Effector memory CD4-positive, alpha-beta T cell (primary cell): ENCODE measurements around the gene ITPR2.

Source experiments
- DNase-seq, 3 donors: peaks; one replicate each; pipeline ENCODE4 v3.0.0-alpha.2; 2020
- H3K27ac ChIP-seq: 2 replicates; pipeline ENCODE4 v1.7.0; 2013; ENCODE audit warnings: mild to moderate bottlenecking, low read length, moderate library complexity; ENCODE audit not compliant: insufficient read depth, poor library complexity, severe bottlenecking
- H3K27me3 ChIP-seq: replicated peaks from 2 replicates; pipeline ENCODE4 v1.7.0; 2013; ENCODE audit warnings: mild to moderate bottlenecking, low read length; ENCODE audit not compliant: insufficient read depth, control insufficient read depth, poor library complexity, severe bottlenecking
- H3K36me3 ChIP-seq: 2 replicates; pipeline ENCODE4 v1.7.0; 2013; ENCODE audit warnings: mild to moderate bottlenecking, low read length, moderate library complexity; ENCODE audit not compliant: control insufficient read depth, insufficient read depth
- H3K4me1 ChIP-seq: 2 replicates; pipeline ENCODE4 v1.7.0; 2013; ENCODE audit warnings: low read length, mild to moderate bottlenecking; ENCODE audit not compliant: control insufficient read depth, insufficient read depth, poor library complexity, severe bottlenecking
- H3K4me3 ChIP-seq: 2 replicates; pipeline ENCODE4 v1.7.0; 2013; ENCODE audit warnings: low read length, low read depth, mild to moderate bottlenecking; ENCODE audit not compliant: insufficient read depth, poor library complexity, severe bottlenecking
- H3K9me3 ChIP-seq: 2 replicates; pipeline ENCODE4 v1.7.0; 2013; ENCODE audit warnings: mild to moderate bottlenecking, low read length, moderate library complexity; ENCODE audit not compliant: control insufficient read depth

Gene ITPR2

DNA sequence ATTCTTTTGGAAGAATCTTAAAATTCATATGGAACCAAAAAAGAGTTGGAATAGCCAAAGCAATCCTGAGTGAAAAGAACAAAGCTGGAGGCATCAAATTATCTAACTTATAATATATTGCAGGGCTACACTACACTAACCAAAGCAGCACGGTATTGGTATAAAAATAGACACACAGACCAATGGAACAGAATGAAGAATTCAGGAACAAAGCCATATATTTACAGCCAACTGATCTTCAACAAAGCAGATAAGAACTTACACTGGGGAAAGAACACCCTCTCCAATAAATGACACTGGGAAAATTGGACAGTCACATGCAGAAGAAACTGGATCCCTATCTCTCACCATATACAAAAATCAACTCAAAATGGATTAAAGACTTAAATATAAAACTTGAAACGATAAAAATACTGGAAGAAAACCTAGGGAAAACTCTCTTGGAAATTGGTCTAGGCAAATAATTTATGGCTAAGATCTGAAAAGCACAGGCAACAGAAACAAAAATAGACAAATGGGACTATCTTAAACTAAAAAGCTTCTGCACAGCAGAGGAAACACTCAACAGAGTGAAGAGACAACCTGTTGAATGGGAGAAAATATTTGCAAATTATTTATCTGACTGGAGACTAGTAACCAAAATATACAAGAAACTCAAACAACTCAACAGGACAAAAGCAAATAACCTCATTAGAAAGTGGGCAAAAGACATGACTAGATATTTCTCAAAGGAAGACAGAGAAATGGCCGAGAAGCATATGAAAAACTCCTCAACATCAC lies 286.3 kb downstream of the ITPR2 start:
- Histone ChIP-seq H3K27ac (no peak overlapping the region), H3K9me3 (no peaks in the 10 kb centered on the region), H3K36me3 (peaks cover 6% of the 10 kb centered on the region), H3K4me3 (no peak overlapping the region), H3K27me3 (no peaks in the 10 kb centered on the region), H3K4me1 (no peaks in the 10 kb centered on the region)
- no peak for DNase-seq

DNA sequence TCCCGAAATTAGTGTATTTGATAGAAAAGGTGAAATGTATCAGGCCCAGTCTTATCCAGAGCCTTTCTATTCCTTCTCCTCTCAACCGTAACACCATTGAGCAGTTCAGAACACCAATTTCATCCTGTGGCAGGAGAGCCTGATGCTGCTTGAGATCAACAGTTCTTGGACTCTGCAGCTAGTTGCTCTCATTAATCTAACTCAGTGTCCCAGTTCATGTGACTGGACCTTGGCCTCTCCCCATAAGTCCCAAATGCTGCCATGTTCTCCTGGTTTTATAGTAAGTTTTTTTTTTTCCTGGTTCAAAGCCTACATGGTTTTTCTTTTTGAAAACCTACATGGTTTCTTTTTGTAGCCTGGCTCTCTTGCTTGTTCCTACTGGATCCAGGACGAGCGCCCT lies 293.9 kb downstream of the ITPR2 start:
- Histone ChIP-seq H3K4me3 (no peak overlapping the region), H3K4me1 (no peaks in the 10 kb centered on the region), H3K36me3 (no peaks in the 10 kb centered on the region), H3K9me3 (no peaks in the 10 kb centered on the region), H3K27ac (no peak overlapping the region), H3K27me3 (no peaks in the 10 kb centered on the region)
- DNase-seq, result no peak

DNA sequence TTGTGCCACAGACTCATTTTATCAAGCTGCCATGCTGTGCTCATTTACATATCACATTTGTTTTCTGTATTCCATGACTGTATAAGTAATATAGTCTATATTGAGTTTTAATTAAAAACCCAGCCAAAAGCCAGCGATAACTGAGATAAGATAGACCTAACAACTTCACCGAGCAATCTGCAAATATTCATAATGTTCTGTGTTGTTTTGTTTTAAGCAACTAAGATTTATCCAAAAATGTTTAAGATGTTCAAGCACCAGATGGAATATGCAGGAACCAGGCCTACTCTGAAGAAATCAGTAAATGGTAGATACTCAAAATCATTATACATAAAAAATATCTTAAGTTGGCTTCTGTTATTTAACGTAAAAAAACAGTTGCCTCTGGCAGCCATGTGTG lies 295.3 kb downstream of the ITPR2 start:
- DNase-seq, result no peak
- no peaks in the 10 kb centered on the region for H3K9me3 ChIP-seq

DNA sequence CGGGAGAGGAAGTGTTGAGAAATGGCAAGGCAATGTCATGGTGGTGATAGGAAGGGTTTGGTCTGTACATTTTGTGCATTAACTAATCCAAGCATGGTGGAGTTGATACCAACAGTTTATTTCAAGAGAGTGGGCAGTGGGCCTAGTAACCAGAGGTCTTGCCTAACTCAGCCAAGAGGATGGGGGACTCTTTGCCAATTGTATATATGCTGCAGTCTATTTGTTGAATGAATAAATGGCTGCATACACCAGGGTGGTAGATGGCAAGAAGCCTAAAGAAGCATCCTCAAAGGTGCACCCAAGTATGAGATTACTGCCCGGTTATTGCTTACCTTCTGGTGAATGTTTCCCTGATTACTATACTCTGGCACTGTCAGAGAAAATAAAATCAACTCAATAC lies 295.9 kb downstream of the ITPR2 start:
- no peak for DNase-seq

More for the DNA sequence above, 295.3 kb downstream of the ITPR2 start:
- Histone ChIP-seq H3K27me3 (no peaks in the 10 kb centered on the region), H3K27ac (no peak overlapping the region), H3K36me3 (no peaks in the 10 kb centered on the region), H3K4me3 (no peak overlapping the region), H3K4me1 (no peaks in the 10 kb centered on the region)

DNA sequence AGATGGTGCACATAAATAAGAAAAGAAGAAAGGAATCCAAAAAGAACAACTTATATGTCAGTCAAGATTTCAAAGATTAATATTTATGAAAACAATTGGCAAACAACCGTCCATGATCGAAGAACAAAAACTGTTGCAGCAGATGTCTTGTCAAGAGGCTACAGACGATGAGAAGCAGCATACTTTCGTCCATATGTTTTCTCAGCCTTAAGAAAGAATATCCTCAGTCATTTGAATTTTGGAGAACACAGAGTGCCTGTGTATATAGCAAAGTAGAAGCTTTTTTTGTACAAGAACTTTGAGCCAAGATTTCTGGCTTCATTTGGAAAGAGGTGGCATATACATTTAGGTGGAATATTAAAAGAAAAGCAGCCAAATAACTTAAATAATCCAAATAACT lies 297.2 kb downstream of the ITPR2 start:
- Histone ChIP-seq H3K27ac (no peak overlapping the region), H3K9me3 (no peaks in the 10 kb centered on the region), H3K4me3 (no peak overlapping the region), H3K27me3 (no peaks in the 10 kb centered on the region), H3K36me3 (no peaks in the 10 kb centered on the region), H3K4me1 (no peaks in the 10 kb centered on the region)
- no peak for DNase-seq

More for the DNA sequence above, 295.9 kb downstream of the ITPR2 start:
- H3K9me3 ChIP-seq, result no peaks in the 10 kb centered on the region
- no peaks in the 10 kb centered on the region for H3K4me1 ChIP-seq
- no peaks in the 10 kb centered on the region for H3K27me3 ChIP-seq
- H3K4me3 ChIP-seq, result no peak overlapping the region
- no peak overlapping the region for H3K27ac ChIP-seq
- no peaks in the 10 kb centered on the region for H3K36me3 ChIP-seq

DNA sequence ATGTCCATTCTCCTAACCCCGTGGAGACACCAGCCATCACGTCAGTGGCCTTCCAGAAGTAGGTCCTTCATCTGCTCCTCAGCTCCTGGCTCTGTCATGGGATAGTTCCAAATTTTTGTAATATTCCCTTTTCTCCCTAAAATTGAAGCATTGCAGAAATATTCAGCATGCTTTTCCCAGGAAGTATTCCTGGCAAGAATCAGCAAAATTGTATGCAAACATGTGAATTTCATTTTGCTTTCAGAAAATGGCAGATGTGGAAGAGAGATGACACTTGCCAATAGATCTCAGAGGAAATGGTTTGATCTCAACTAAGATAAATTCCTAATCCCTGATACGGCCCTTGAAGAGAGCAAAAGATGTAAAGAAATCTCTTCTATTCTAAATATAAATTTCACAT lies 298.9 kb downstream of the ITPR2 start:
- DNase-seq, result no peak
- Histone ChIP-seq H3K4me3 (no peak overlapping the region), H3K27me3 (no peaks in the 10 kb centered on the region), H3K27ac (no peak overlapping the region), H3K9me3 (no peaks in the 10 kb centered on the region), H3K36me3 (no peaks in the 10 kb centered on the region), H3K4me1 (no peaks in the 10 kb centered on the region)

DNA sequence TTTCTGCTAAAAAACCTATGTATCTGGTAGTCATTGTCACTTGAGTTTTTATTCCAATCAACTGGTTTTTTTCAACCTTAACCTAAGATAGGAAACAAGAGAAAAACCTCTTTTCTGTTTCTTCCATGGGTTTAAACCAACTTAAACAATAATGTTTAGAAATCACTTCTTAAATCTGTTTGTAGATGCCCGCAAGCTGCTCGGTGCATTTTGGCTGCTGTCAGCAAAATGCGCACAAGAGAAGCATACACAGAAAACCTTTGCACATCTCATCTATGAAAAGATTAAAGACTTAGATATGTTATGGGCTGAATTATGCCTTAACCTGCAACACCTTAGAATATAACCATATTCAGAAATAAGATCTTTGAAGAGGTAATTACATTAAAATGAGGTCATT lies 299.8 kb downstream of the ITPR2 start:
- Histone ChIP-seq H3K27ac (no peak overlapping the region), H3K4me1 (no peaks in the 10 kb centered on the region), H3K9me3 (no peaks in the 10 kb centered on the region), H3K4me3 (no peak overlapping the region), H3K36me3 (no peaks in the 10 kb centered on the region), H3K27me3 (no peaks in the 10 kb centered on the region)
- no peak for DNase-seq

DNA sequence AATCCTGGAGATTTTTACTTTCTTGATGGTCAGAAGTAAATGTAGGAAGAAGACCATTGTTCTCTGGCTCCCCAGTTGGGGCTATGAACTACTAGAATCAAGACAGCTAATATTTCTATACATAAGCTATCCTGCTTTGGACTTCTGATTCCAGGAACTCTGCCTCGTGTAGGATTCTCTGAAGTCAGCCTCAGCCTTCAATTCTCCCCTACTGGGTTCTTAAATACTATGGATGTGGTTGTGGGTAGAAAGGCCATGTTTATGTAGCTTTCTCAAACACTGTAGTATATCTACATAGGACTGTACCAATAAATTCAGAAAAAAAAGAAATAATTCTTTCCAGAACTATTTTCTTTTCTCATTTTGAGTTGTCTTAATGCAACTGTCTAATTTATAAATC lies 302.5 kb downstream of the ITPR2 start:
- H3K36me3 ChIP-seq, result peaks cover 2% of the 10 kb centered on the region
- H3K4me1 ChIP-seq, result no peaks in the 10 kb centered on the region
- H3K27me3 ChIP-seq, result no peaks in the 10 kb centered on the region
- no peak overlapping the region for H3K4me3 ChIP-seq
- H3K27ac ChIP-seq, result no peak overlapping the region
- DNase-seq, result no peak
- H3K9me3 ChIP-seq, result peaks cover 5% of the 10 kb centered on the region

DNA sequence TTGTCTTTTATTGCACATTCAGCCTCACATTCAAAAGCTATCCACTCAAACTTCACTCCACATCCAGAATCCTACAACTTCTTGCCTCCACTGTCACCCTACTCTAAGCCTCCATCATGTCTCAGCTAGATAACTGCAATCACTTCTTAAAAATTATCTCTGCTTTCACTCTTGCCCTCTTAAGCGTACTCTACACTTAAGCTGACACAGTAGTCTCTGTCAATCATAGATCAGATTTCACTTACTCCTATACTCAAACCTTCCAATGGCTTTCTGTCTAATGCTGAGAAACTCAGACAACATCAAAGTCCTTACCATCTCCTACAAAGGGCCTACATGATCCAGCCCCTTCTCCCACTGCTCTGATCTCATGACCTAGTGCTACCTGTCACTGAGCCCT lies 304.1 kb downstream of the ITPR2 start:
- DNase-seq, result no peak
- Histone ChIP-seq H3K9me3 (peaks cover 5% of the 10 kb centered on the region), H3K4me1 (no peaks in the 10 kb centered on the region), H3K27me3 (no peaks in the 10 kb centered on the region), H3K4me3 (no peak overlapping the region), H3K36me3 (peaks cover 2% of the 10 kb centered on the region), H3K27ac (no peak overlapping the region)

DNA sequence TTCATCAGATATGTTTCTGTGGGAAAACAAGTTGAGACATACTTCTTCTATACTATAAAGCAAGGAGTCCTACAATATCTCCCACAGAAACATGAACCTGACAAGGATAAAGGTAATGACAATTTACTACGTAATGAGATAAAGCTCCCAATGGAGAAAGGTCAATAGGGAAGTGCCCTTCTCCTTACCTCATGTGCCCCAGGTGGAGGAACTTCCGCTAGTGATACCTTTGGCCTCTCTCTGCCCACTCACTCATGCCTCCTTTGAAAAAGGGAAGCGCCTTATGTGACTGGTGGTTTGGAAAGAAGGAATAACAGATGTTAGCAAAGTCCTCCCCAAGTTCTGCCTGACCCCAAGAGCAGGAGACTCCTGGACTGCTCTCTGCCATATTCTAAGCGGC lies 305.3 kb downstream of the ITPR2 start:
- no peak overlapping the region for H3K4me3 ChIP-seq
- H3K27me3 ChIP-seq, result no peaks in the 10 kb centered on the region
- H3K4me1 ChIP-seq, result no peaks in the 10 kb centered on the region
- H3K36me3 ChIP-seq, result peaks cover 2% of the 10 kb centered on the region
- no peak for DNase-seq
- no peak overlapping the region for H3K27ac ChIP-seq
- H3K9me3 ChIP-seq, result peaks cover 5% of the 10 kb centered on the region
